Nephron (organoid): ENCODE measurements around the gene USP3.

ENCODE experiments used
- H3K27ac Mint-ChIP-seq, 3 experiments: 2 replicates each; pipeline ENCODE4 v1.8.0; 2020; ENCODE audit warnings: mixed read lengths in 3 of 3, mild to moderate bottlenecking in 2 of 3, moderate library complexity in 1 of 3
- H3K27me3 Mint-ChIP-seq: 2 replicates; pipeline ENCODE4 v1.8.0; 2021; ENCODE audit warnings: low read depth, mild to moderate bottlenecking, moderate library complexity, mixed read lengths
- H3K36me3 Mint-ChIP-seq: 2 replicates; pipeline ENCODE4 v1.8.0; 2020; ENCODE audit warnings: low read depth, mixed read lengths
- H3K4me1 Mint-ChIP-seq: 2 replicates; pipeline ENCODE4 v1.8.0; 2020; ENCODE audit warnings: mixed read lengths
- H3K4me3 Mint-ChIP-seq, 3 experiments: 2 replicates each; pipeline ENCODE4 v1.8.0; 2020; ENCODE audit warnings: mild to moderate bottlenecking in 3 of 3, mixed read lengths in 3 of 3, moderate library complexity in 2 of 3
- H3K9me3 Mint-ChIP-seq: 2 replicates; pipeline ENCODE4 v1.8.0; 2020; ENCODE audit warnings: mixed read lengths
- CTCF ChIP-seq, 3 experiments: fragments of 200-600 bp; sonication (generic); IDR thresholded peaks; one replicate each; pipeline ENCODE4 v1.5.0; 2021; ENCODE audit warnings: antibody characterized with exemption in 3 of 3; ENCODE audit not compliant: unreplicated experiment in 3 of 3

Gene USP3

GRCh38 chr15:63502137-63502766, 2.1 kb upstream of the USP3 start:
- no peaks in the 10 kb centered on the region for H3K36me3 Mint-ChIP-seq
- H3K27ac Mint-ChIP-seq: peak overlapping the region; percentile 78 to 92 (median 80)
- no peaks in the 10 kb centered on the region for H3K9me3 Mint-ChIP-seq
- H3K4me1 Mint-ChIP-seq: peaks cover 54% of the 10 kb centered on the region
- peak overlapping the region; percentile 80 to 86 (median 83) for H3K4me3 Mint-ChIP-seq
- peaks cover 7% of the 10 kb centered on the region for H3K27me3 Mint-ChIP-seq
- no peak for TF ChIP-seq CTCF (IDR thresholded peaks at IDR 0.05; ENCODE audit: unreplicated experiment in 3 of 3)

GRCh38 chr15:63502843-63503738, 1.3 kb upstream of the USP3 start:
- H3K9me3 Mint-ChIP-seq: no peaks in the 10 kb centered on the region
- peaks cover 60% of the 10 kb centered on the region for H3K4me1 Mint-ChIP-seq
- H3K36me3 Mint-ChIP-seq: no peaks in the 10 kb centered on the region
- peak overlapping the region; percentile 80 to 86 (median 83) for H3K4me3 Mint-ChIP-seq
- peak overlapping the region; percentile 78 to 92 (median 80) for H3K27ac Mint-ChIP-seq
- no peak for TF ChIP-seq CTCF (IDR thresholded peaks at IDR 0.05; ENCODE audit: unreplicated experiment in 3 of 3)
- H3K27me3 Mint-ChIP-seq: peaks cover 7% of the 10 kb centered on the region

- Mint-ChIP-seq H3K4me1 (peaks cover 67% of the 10 kb centered on the region), H3K27ac (peak overlapping the region; percentile 78 to 92 (median 80)), H3K4me3 (peak overlapping the region; percentile 80 to 86 (median 83)), H3K27me3 (peaks cover 6% of the 10 kb centered on the region), H3K9me3 (no peaks in the 10 kb centered on the region), H3K36me3 (no peaks in the 10 kb centered on the region)
- TF ChIP-seq CTCF (IDR thresholded peaks at IDR 0.05; ENCODE audit: unreplicated experiment in 3 of 3): no peak
Observed at GRCh38 chr15:63503739-63504246, 600 bp upstream of the USP3 start.

GRCh38 chr15:63504979-63505841, 817 bp downstream of the USP3 start:
- Mint-ChIP-seq H3K36me3 (no peaks in the 10 kb centered on the region), H3K27ac (peak overlapping the region; percentile 68 to 98 (median 86)), H3K4me3 (peak overlapping the region; percentile 89 to 93 (median 91)), H3K9me3 (no peaks in the 10 kb centered on the region), H3K27me3 (peaks cover 3% of the 10 kb centered on the region), H3K4me1 (peaks cover 74% of the 10 kb centered on the region)
- no peak for TF ChIP-seq CTCF (IDR thresholded peaks at IDR 0.05; ENCODE audit: unreplicated experiment in 3 of 3)

- peaks cover 3% of the 10 kb centered on the region for H3K27me3 Mint-ChIP-seq
- no peaks in the 10 kb centered on the region for H3K9me3 Mint-ChIP-seq
- peaks cover 79% of the 10 kb centered on the region for H3K4me1 Mint-ChIP-seq
- TF ChIP-seq CTCF (IDR thresholded peaks at IDR 0.05; ENCODE audit: unreplicated experiment in 3 of 3): no peak
- peak overlapping the region; percentile 68 to 98 (median 86) for H3K27ac Mint-ChIP-seq
- H3K4me3 Mint-ChIP-seq: peak overlapping the region; percentile 89 to 93 (median 91)
- no peaks in the 10 kb centered on the region for H3K36me3 Mint-ChIP-seq
Observed at GRCh38 chr15:63505842-63506222, 1.4 kb downstream of the USP3 start.
